H1 (cell line): ENCODE results near the gene NHLRC2.

Experiments
- SIX5 ChIP-seq: IDR thresholded peaks from 2 replicates; pipeline ENCODE4 v1.6.1; 2011; ENCODE audit warnings: mild to moderate bottlenecking, low read depth, low read length
- SP1 ChIP-seq: IDR thresholded peaks from 2 replicates; pipeline ENCODE4 v1.6.1; 2011; ENCODE audit warnings: low read depth, low read length
- TAF1 ChIP-seq: IDR thresholded peaks from 2 replicates; pipeline ENCODE4 v1.6.1; 2011; ENCODE audit warnings: mild to moderate bottlenecking, low read depth, low read length
- TBP ChIP-seq: IDR thresholded peaks from 2 replicates; pipeline ENCODE4 v1.6.1; 2011; ENCODE audit warnings: low read depth, low read length, improper control_type of control experiment
- ZNF274 ChIP-seq: IDR thresholded peaks from 2 replicates; pipeline ENCODE4 v1.7.0; 2012; ENCODE audit warnings: low read length, borderline replicate concordance; ENCODE audit errors: extremely low read depth
- TF ChIP-seq, protein P1 (sequence below), 3 experiments: IDR thresholded peaks; 1 replicate in 2 of 3; 2 replicates in 1 of 3; pipeline versions ENCODE4 v1.5.1 to v1.6.1; 2011; ENCODE audit warnings: low read length in 3 of 3, mild to moderate bottlenecking in 3 of 3, inconsistent platforms in 2 of 3, low read depth in 1 of 3, moderate library complexity in 1 of 3; ENCODE audit not compliant: insufficient read depth in 1 of 3; ENCODE audit errors: control extremely low read depth in 1 of 3

- TF ChIP-seq TAF1 (no peak), SP1 (no peak), ZNF274 (no peak), SIX5 (no peak), TBP (no peak)
- TF ChIP-seq, protein P1, sequence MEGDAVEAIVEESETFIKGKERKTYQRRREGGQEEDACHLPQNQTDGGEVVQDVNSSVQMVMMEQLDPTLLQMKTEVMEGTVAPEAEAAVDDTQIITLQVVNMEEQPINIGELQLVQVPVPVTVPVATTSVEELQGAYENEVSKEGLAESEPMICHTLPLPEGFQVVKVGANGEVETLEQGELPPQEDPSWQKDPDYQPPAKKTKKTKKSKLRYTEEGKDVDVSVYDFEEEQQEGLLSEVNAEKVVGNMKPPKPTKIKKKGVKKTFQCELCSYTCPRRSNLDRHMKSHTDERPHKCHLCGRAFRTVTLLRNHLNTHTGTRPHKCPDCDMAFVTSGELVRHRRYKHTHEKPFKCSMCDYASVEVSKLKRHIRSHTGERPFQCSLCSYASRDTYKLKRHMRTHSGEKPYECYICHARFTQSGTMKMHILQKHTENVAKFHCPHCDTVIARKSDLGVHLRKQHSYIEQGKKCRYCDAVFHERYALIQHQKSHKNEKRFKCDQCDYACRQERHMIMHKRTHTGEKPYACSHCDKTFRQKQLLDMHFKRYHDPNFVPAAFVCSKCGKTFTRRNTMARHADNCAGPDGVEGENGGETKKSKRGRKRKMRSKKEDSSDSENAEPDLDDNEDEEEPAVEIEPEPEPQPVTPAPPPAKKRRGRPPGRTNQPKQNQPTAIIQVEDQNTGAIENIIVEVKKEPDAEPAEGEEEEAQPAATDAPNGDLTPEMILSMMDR (IDR thresholded peaks at IDR 0.05; ENCODE audit: control extremely low read depth in 1 of 3, insufficient read depth in 1 of 3, low read depth in 1 of 3, low read length in 3 of 3): no peak
Measured at GRCh38 chr10:113916053-113916452, 61.6 kb downstream of the NHLRC2 start.
